Medulla oblongata (tissue), 1 donor: ENCODE measurements around the gene EML1.

Experiments used
- DNase-seq: peaks from one replicate; pipeline ENCODE4 v3.0.0-alpha.2; 2015; ENCODE audit errors: extremely low spot score

EML1 gene

DNA sequence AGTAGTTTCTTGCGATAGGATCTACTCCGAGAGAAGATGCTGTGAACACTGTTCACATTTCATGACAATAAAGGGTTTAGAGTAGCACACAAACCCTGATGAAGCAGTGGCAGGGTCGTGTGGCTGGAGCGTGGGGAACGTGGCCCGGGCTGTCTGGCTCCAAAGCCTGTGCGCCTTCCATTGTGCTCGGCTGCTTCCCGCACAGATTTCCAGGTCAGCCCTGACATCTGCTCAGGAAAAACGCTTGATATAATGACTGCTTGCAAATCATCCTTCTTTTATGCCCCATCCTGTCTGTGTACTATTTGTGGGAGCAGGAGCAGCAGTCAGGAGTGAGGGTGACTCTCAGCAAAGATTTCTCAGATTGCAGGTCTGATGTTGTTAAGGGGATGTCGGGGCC is 78.6 kb downstream of the EML1 start:
- DNase-seq: no peak

DNA sequence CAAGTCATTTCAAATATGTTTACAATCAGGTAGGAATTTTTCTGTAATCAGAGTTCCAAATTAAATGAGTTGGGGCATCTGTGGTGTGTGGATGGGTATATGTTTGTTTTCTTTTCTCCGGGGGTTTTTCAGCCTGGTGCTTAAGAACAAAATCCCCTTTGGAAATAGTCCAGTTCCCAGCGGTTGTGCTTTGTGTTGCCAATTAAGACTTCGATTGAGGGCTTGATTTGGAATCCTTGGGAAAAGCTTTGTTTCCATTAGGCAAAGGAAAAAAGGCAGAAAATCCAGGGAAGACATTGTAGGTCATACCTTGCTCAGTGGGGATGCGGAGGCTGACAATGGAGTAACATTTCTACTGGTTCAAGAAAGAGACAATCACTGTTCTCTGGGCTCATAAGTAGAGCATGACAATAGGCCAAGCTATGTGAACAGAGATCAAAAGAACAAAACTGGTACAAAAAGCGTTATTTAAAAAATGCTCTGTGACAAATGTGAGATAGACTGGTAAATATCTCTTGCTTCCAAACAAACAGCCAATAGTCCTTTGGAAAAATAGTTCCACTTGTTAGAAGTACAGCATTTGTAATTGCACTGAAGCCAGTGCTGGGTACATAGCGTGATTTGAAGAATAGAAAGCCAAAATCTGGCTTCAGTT is 79.7 kb downstream of the EML1 start:
- peak; percentile 53 for DNase-seq

DNA sequence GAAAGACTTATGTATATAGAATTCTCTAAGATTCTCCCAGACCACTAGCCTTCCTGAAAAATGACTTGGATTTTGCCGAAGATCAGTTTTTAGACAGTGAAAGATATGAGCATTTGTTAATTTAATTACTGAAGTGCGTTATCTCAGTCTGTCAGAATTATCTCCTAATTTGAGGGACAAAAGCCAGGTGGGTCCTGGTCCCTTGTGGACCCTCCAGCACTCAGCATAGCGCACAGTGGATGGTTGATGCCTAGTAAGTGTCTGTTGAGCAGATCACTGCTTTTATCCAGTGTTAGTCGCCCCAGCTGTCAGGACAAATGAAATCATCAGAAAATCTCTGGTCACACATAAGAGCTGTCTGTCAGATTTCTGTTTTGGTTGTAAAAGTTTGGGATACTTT is 80.4 kb downstream of the EML1 start:
- no peak for DNase-seq

DNA sequence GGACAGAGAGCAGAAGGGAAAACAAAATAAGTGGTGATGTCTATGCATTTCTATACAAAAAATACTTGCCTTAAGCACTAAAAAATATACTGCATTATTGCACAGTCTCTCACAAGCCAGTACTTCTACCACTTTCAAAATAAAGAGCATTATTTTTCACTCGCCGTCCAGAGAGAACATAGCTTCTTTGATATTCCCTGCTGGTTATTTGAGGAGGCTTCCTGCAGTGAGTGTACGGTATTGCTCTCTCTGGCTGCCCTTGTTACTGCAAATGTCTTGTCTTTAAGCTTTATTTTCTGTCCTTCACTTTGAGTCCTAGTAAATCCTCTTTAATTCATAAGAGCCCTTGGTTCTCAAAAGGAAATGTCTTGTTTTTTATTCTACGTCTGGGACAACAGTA is 81.1 kb downstream of the EML1 start:
- peak; percentile 27 for DNase-seq

DNA sequence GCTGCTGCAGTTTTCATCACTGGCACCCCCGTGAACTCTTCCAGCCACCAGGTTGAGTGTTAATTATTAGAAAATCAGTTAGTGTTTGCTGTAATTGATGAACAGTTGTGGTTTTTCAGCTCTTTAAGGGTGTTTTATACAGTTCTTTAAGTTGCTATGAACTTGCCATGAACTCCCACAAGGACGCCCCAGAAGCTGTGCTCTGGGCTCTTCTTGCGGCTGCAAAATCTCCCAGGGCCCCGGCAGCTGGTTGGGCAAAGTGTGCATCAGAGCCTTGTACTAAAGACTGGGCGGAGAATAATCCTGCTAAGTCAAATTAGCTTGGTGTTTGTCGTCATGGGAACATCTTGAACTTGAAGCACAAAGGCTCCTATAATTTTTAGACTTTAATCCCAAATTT is 82.2 kb downstream of the EML1 start:
- DNase-seq: no peak

DNA sequence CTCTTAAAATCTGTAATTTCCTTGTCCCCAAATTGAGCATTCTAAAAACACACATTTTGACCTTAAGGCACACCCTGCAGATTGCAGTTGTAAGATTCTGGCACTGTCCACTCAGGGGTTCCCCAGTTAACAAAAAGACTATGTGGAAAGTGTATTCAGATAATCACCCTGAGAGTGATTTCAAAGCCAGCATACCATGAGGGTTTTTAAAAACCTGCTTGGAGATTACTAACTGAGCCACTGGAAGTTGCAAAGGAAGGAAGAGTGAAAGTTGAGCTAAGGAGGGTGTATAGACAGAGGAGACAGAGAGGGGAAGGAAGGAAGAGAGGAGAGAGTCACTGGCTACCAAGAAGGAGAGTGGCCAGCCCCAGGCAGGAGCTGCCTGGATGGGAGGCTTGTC is 82.6 kb downstream of the EML1 start:
- no peak for DNase-seq

DNA sequence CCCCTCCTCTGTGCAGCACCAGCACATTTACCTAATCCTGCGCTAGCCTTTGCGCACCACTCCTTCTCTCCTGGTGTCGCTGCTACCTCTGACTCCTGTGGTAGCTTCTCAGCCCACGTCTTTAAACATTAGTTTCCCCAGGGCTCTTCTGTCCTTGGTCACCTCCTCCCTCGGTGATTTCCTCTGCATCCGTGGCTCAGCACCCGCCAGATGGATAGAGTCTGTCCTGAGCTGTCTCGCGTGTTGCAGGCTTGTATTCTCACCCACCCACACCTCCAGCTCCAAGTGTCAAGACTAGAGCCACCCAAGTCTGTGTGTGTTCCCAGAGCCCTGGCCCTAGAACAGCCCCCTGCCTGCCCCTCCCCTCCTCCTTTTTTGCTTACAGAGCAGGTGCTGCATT is 83.2 kb downstream of the EML1 start:
- DNase-seq: no peak

DNA sequence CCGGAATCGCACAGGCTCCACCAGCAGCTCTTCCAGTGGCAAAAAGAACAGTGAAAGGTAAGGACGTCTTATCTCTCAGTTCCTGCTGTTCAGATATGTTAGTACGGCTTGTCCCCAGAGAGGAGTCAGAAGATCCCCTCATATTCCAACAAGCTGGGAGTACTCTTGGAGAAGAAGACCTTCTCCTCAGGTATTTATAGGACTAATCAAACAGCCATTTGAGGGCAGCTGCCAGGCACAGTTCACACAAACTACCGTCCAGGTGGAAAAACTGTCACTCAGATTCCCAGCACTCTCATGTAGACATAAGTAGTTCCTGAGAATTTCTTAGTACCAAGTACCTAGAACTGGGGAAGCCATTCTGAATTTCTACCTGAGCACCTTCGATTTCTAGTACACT is 85.3 kb downstream of the EML1 start:
- no peak for DNase-seq

DNA sequence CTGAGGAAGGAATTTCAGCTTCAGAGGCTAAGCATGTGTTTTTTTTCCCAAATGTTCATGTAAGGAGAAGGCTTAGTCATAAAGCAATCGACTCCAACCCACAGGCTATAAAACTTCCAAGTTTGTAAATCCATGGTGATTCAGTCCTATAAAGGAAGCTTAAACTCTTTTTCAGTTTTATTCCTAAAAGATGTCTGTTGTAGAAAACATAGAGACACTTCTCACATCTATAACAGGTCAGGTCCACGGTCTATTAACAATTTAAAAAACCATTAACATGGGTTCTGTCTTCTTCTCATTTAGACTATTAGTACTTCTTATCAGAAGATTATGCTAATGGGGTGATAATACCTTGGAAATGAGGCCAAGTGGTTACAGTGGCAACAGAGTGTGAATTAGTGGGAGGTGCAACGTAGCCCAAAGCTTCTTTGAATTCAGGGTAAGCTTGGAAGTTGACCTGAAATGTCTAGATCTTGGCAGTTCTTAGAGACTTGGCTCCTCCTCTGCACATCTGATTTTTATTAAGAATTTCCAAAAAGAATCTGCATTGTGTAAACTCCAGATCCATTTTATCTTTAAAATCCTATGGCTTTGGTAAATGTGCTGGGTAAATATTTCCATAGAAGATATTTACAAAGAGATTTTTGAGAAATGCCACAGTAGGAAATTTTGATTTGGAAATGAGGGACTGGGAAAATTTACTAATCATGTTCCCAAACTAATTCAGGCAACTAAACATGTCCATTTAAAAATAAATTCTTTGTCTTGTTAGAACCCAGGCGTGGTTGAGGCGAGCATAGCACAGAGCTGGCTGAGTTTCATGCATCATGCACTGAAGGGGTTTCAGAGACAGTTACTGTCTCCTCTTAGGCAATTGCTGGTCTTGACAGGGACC is 86.4 kb downstream of the EML1 start:
- no peak for DNase-seq

DNA sequence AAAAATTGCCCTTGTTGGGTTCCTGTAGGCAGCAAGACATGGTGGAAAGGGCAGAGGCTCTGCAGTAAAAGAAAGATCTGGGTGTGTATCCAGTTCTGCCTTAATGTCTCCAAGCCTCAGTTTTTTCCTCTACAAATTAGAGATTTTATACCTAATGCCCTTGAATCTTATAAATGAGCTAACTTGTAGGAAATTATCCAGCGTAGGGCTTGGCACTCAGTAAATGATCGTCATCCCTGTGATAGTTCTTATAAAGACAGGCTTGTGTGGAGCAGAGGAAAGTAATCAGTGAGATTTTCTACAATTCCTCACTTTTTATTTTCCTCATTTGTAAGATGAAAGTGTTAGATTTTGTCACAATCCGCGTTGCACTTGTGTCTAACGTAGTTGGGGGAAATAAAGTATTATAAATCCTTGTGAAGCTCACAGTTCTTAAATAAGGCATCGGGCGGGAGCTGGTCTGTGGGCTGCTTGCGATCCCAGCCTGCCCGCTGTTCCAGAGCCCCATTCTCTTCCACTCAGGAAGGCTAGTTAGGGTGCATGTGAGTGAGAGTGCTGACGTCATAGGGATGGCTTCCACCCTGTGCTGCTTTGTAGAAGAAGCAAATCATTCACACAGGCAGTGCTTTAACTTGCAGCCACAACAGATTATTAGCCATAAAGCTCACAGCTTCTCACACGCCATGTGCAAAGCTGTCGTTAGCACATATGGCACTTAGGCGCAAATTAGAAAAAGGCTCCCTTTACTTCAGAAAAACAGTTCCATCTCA is 87.6 kb downstream of the EML1 start:
- peak; percentile 84 for DNase-seq

DNA sequence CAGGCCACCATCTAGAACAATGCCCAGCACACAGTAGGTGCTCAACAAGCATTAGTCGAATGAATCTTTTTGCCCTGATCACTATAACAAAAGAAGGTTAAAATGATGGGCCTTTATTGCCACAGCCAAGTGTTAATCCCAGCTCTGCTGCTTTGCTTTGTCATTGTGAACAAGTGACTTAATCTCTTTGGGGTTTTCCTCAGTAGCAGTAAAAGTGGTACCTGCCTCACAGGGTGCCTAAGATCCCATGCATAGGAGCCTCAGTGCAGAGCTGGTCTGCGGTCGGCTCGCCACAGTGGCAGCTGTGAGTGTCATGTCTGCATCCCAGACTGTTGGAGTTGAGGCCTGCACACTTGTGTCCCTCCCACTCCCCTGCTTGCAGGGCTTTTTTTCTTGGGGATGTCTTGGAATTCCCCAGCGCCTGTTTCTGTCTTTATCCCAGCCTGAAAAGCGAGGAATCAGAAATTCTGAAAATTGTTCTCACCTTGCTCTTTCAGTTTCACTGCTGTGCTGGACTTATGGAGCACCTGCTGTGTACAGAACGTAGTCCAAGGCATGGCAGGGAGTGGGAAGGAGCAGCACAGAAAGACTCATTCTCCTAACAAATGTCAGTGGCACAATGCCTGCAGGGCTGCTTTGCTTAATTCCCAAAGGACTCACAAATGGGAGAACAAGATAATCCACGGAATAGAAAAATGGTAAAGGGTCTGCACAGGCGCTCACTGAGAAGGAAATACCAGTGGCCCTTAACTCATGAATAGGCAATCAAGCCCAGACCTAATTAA is 90.8 kb downstream of the EML1 start:
- DNase-seq: no peak

DNA sequence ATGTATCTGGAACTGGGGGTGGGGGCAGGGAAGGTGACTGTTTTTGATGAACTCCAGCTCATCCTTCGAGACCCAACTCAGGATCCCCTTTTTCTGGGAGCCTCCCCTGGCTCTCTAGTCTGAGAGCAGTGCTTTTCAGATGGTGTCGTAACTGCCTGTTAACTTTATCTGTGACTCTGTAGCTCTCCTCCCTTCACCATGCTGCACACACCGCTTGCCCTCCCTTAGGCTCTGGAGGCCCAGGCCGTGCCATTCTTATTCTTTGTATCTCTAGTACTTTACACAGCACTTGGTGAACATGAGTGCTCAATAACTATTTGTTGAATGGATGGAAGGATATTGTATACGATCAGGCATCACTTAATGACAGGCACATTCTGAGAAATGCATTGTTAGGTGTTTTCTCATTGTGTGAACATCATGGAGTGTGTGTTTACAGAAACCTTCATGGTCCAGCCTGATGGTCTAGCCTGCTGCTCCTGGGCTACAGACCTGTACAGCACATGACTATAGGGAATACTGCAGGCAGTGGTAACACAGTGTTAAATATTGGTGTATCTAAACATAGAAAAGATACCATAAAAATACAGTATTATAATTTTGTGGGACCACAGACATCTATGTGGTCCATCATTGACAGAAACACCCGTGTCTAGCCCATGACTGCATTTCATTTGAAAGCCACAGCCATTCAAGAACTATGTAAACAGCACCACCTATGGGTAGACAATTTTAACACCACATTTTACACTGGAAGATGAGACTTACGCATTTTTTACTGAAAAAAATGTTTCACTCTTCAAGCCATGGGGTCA is 91.8 kb downstream of the EML1 start:
- peak; percentile 91 for DNase-seq

DNA sequence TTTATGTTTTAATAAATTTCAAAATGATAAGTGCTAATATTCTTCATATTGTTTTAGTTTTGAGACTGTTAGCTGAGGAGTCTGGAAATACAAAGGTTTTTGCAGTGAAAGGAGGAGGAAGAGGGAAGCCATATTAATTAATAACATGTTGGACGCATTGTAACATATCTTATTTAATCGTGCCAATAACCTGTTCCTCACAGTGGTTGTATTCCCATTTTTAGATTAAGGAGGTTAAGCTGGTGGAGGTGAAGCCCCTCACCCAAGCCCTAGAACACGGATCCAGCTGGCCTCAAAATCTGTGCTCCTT is 92.4 kb downstream of the EML1 start:
- no peak for DNase-seq

DNA sequence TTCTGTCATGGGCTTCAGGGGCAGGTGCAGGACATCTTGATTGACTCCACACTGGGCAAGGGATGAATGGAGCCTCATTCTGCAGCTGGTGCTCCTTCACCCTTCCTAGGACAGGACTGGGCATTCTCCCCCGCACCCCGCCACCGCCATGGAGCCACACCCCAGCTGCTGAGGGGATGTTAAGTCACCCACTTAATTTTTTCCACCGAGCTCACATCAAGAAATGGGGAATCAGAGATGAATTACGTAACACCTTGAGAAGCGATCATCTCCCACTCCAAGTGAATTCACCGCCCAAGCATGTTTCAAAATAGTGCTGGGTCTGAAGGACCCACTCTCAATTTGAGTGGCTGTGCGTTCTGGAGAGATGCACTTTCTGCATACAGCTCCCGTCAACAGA is 94.2 kb downstream of the EML1 start:
- no peak for DNase-seq

DNA sequence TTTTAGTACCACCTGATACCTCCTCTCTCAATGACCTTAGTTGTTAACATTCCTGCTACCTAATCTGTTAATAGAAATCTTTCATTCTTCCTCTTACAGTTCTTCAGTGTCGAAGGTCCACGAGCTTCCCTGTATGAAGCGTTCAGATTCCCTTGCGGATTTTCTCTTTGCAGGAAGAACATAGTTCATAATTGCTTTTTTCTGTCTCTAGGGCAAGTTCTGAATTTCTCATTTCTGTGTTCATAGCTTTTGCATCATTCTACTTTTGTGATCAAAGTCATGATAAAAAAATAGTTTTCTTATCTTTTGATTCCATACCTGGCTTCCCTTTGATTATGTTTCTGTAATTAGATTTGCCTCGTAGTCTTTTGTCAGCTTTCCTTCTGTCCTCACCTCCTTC is 94.9 kb downstream of the EML1 start:
- DNase-seq: no peak

DNA sequence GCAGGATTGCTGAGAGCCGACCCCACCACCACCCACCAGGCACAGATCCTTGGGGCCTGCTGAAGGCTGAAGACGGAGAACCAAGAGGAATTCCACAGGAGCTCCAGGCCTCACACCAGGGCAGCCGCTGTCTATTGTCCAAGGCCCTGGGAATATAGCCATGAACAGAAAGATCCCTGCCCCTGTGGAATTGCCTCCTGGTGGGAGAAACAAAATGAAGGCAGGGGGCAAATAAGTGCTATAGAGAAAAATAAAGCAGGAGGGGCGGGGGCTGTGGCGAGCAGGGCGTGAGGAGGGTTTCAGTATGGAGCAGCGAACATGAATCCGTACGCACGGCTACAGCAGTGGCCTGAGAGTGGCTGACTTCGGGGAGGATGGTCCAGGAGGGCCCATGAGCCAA is 96.1 kb downstream of the EML1 start:
- no peak for DNase-seq

DNA sequence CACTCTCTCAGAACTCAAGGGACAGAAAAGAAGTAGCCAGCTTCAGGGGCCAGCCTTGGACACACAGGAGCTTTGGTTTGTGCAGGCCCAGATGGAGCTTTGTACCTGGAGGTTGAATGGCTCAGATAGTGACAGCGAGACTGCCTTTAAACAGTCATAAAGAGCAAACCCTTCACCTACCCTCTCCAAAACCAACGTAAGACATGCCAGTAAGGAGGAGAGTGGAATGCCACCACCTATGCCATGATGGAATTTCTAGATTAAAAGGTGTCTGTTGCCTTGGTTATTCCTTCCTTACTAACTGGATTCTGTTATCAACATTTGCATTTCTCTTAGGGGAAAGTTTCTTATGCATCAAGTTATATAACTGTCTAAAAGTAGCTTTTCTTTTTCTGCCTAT is 98.1 kb downstream of the EML1 start:
- no peak for DNase-seq

DNA sequence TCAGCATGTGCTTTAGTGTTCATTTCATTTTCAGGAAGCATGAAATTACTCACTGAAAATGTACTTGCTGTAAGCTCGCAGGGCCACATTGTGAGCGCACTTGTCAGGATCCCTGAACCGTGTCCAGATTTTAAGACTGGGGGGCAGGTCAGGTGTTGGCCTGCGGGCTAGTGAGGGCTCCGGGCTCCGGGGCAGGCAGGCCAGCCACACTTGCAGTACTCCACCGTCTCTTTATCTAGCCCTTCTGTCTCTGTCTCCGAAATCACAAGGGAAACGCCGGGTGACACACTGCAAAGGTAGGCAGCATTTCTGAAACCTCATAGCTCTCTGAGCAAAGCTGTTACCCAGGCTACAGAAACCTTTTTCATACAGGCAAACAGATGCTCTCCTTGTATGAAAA is 98.7 kb downstream of the EML1 start:
- no peak for DNase-seq

DNA sequence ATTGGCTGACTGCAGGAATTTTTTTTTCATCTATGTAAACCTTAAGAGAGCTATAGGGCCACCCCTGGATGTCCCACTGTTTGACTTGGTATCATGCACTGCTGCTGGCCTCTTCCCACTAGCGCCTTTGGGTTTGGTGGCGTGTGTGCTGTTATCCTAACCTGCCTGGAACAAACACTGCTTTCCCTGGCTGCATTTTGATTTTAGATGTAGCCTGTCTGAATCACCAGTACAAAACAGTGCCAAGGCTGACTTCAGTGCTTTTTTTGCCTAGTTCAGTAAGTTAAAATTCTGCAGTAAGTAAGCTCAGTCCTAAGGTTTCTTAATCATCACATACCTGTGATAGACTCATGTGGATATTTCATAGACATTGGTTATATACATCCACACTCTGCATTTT is 99.2 kb downstream of the EML1 start:
- no peak for DNase-seq

DNA sequence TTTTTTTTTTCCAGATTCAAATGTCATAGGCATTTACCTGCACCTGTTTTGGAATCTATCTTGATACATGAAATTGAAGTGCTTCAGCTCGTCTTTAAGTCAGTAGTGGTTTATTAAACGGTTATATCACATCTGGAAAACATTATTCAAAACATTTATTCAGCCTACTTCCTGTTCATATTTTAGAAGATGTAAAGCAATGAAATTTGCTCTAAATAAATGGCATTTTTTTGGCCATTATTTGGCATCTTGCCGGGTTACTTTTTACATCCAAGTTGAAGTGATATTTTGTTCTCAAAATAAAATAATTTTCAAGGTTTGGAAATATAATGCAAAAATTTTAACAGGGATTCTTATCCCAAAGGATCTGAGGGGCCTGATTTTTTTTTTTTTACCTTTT is 103.1 kb downstream of the EML1 start:
- no peak for DNase-seq

DNA sequence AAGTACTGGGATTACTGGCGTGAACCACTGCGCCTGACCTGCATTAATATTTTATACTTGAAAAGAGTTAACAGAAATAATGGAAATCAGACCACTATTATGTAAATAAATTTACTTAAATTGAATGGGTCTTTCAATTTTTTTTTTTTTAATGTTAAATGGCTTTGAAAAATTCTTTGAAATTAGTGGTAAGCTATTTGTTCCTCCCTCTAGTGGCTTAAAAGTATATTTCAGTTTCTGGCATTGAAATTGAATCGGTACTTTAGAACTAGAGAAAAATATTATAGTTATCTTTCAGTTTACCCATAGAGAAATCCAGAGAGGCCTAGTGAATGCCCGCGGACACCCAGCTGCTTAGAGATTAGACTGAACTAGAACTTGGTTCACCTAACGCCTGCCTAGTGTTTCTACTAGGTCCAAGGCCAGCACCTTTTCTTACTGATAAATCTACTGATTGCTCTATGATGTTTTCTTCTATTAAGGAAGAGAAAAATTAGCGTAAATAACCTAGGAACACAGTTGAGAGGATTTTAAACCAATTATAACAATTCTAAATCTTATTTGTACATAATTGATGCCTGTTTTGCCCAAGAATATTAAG is 106.5 kb downstream of the EML1 start:
- no peak for DNase-seq
